GM12878 (cell line): ENCODE data around the gene GLB1L2. TPM values are rescaled to one million over a fixed set of nuclear protein-coding genes. Genes with fewer than 3 reads are reported as not detected.

Experiments used
- ATAC-seq: fragments of 200-7000 bp; cut with Tn5 transposase; 3 replicates; pipeline ENCODE4 v1.9.1; 2020; ENCODE audit warnings: mild to moderate bottlenecking, moderate library complexity
- BruUV-seq: library from RNA; stranded (reverse); fragments of 400-500 nt; replicated peaks from 2 replicates; lab custom pipeline; 2021; lab: Mats Ljungman, UMichigan
- CTCF ChIA-PET: fragments of 300-600 bp; sonication (Branson Sonifier 250); formaldehyde crosslinking; extraction: SDS; loops from one replicate; lab custom pipeline; 2021; ENCODE audit warnings: inconsistent platforms; lab: Yijun Ruan, JAX
- POLR2A ChIA-PET: fragments of 350-600 bp; formaldehyde crosslinking; extraction: SDS; loops from one replicate; lab custom pipeline; 2021; ENCODE audit warnings: inconsistent platforms; lab: Charles Lee
- RAD21 ChIA-PET: fragments of 300-600 bp; sonication (Branson Sonifier 250); formaldehyde crosslinking; loops from one replicate; lab custom pipeline; 2023; ENCODE audit warnings: antibody characterized with exemption; ENCODE audit not compliant: unreplicated experiment; lab: Charles Lee
- SMC1A ChIA-PET: fragments of 300-600 bp; sonication (Branson Sonifier 250); formaldehyde crosslinking; loops from one replicate; lab custom pipeline; 2023; ENCODE audit not compliant: unreplicated experiment, uncharacterized antibody; lab: Charles Lee
- DNase-seq: peaks from one replicate; pipeline ENCODE4 v3.0.0-alpha.2; 2011; ENCODE audit warnings: low read depth, low spot score
- FAIRE-seq: peaks from 3 replicates; lab custom pipeline; 2011; peaks lifted over from hg19 to GRCh38; lab: Jason Lieb, UNC
- H2AFZ ChIP-seq: 2 replicates; pipeline ENCODE4 v1.6.0; 2011; ENCODE audit warnings: low read depth, low read length, control low read depth; ENCODE audit not compliant: control insufficient read depth
- H3K27ac ChIP-seq: 2 replicates; pipeline ENCODE4 v1.5.1; 2011; ENCODE audit warnings: control low read depth; ENCODE audit not compliant: control insufficient read depth, insufficient read depth
- H3K27me3 ChIP-seq, 2 experiments: replicated peaks in 1 of 2; 2 replicates each; pipeline versions ENCODE4 v1.6.0 to v1.6.1; 2011; ENCODE audit warnings: low read length in 1 of 2; ENCODE audit not compliant: control insufficient read depth in 2 of 2, insufficient read depth in 2 of 2
- H3K36me3 ChIP-seq, 2 experiments: 2 replicates each; pipeline ENCODE4 v1.5.1; 2011; ENCODE audit warnings: low read length in 1 of 2; ENCODE audit not compliant: control insufficient read depth in 2 of 2, insufficient read depth in 2 of 2
- H3K4me1 ChIP-seq: 2 replicates; pipeline ENCODE4 v1.6.1; 2011; ENCODE audit warnings: mild to moderate bottlenecking, low read length, moderate library complexity, mixed read lengths; ENCODE audit not compliant: control insufficient read depth, insufficient read depth
- H3K4me2 ChIP-seq: 2 replicates; pipeline ENCODE4 v1.6.0; 2011; ENCODE audit warnings: control low read depth; ENCODE audit not compliant: control insufficient read depth, insufficient read depth
- H3K4me3 ChIP-seq: fragments of 200-600 bp; sonication (generic); 2 replicates; pipeline ENCODE4 v1.5.1; 2016
- H3K79me2 ChIP-seq: 2 replicates; pipeline ENCODE4 v1.6.0; 2011; ENCODE audit warnings: low read length; ENCODE audit not compliant: control insufficient read depth, insufficient read depth
- H3K9ac ChIP-seq: 2 replicates; pipeline ENCODE4 v1.8.0; 2011; ENCODE audit warnings: low read length, control low read depth, mixed read lengths; ENCODE audit not compliant: control insufficient read depth, insufficient read depth
- H3K9me3 ChIP-seq: replicated peaks from 3 replicates; pipeline ENCODE4 v1.5.1; 2011; ENCODE audit warnings: mild to moderate bottlenecking, low read length; ENCODE audit not compliant: control insufficient read depth, insufficient read depth
- H4K20me1 ChIP-seq: 2 replicates; pipeline ENCODE4 v1.6.0; 2011; ENCODE audit not compliant: control insufficient read depth, insufficient read depth
- BACH1 ChIP-seq: fragments of 450-650 bp; IDR thresholded peaks from 2 replicates; pipeline ENCODE4 v1.6.1; 2017; ENCODE audit warnings: mild to moderate bottlenecking, borderline replicate concordance
- NFYA ChIP-seq: IDR thresholded peaks from 2 replicates; pipeline ENCODE4 v1.6.1; 2011; ENCODE audit warnings: low read depth, mild to moderate bottlenecking, low read length, improper control_type of control experiment, borderline replicate concordance
- SMARCA5 ChIP-seq: fragments of 450-650 bp; IDR thresholded peaks from 2 replicates; pipeline ENCODE4 v1.6.1; 2017; ENCODE audit warnings: mild to moderate bottlenecking
- SPI1 ChIP-seq: IDR thresholded peaks from 2 replicates; pipeline ENCODE4 v1.6.1; 2011; ENCODE audit warnings: low read depth, mild to moderate bottlenecking, low read length, moderate library complexity, borderline replicate concordance; ENCODE audit not compliant: insufficient read depth
- WGBS: methylation state at CpG from one replicate; pipeline ENCODE4 v1.1.6; 2016; ENCODE audit warnings: low lambda C conversion rate; ENCODE audit not compliant: insufficient replicate concordance, insufficient coverage; ENCODE audit errors: missing lambda C conversion rate; 5-methylcytosine and 5-hydroxymethylcytosine counted together
- in situ Hi-C: fragments of 300-500 bp; cut with MboI; formaldehyde crosslinking; loops from 9 replicates; pipeline ENCODE4 v1.14.3; 2018; ENCODE audit warnings: mixed read lengths
- intact Hi-C: fragments of 100-400 bp; cut with micrococcal nuclease; formaldehyde crosslinking; loops from one replicate; pipeline ENCODE4 v1.14.2; 2022; ENCODE audit not compliant: unreplicated experiment
- polyA plus RNA-seq, 11 experiments: library from polyadenylated mRNA; depleted of rRNA in 4 of 11; unstranded in 6 of 11; stranded (reverse) in 5 of 11; fragments of >200 nt; fragmentation: Nextera tagmentation in 4 of 11; fragmentation: Illumina TruSeq in 1 of 11; extraction: Ambion mirVana in 4 of 11; extraction: Trizol in 1 of 11; gene quantifications; 1 replicate in 1 of 11; 2 replicates in 10 of 11; pipeline versions ENCODE4 v1.2.1 to v1.2.3, GENCODE V29; 2011 to 2016; ENCODE audit warnings: inconsistent platforms in 2 of 11, missing spikeins in 2 of 11, low read depth in 1 of 11
- total RNA-seq, 4 experiments: library from RNA; depleted of rRNA in 3 of 4; stranded (reverse); fragments of >200 nt in 3 of 4; fragmentation: Illumina TruSeq in 1 of 4; extraction: Trizol in 1 of 4; gene quantifications; 2 replicates each; pipeline versions ENCODE4 v1.2.1 to v1.2.3, GENCODE V29; 2013 to 2021
- TF ChIP-seq, protein P1 (sequence below): IDR thresholded peaks from 2 replicates; pipeline ENCODE4 v1.6.1; 2012; ENCODE audit warnings: mild to moderate bottlenecking, low read depth, low read length
- TF ChIP-seq, protein P2 (sequence below): fragments of 450-650 bp; IDR thresholded peaks from 2 replicates; pipeline ENCODE4 v1.6.1; 2017; ENCODE audit warnings: borderline replicate concordance

Gene GLB1L2
- total and polyA plus RNA-seq, 10 of the 15 experiments (the other 5 are each of a cell fraction or from before 2014, with no cell fraction given), result 0.04 to 0.85 (median 0.49) TPM

DNA sequence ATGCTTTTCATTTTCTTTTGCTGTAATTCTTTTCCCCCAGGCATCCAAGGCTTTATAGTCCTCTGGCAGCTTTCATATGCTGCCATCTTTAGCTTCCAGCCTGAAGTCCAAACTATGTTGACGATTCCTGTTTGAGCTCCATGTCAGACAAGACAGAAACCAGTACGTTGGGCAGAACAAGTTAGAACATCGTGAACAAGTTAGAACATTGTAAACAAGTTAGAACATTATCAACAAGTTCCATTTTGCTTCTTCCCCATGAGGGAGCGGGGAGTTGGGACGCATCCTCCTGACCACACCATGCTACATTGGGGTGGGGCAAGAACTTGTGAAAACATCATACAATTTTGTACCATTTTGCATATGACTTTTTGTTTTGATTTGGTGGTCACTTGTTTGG is 23.9 kb downstream of the GLB1L2 start:
- H3K4me1 ChIP-seq, result 0 out of 2 replicates have a peak, but pooled peaks cover under 1% of the 10 kb centered on the region
- H3K27me3 ChIP-seq, result no peaks in the 10 kb centered on the region; a peak in 1 of 4 replicates
- H2AFZ ChIP-seq, result 0 out of 2 replicates have a peak overlapping the region, but pooled peaks have one; percentile 24
- no peaks in the 10 kb centered on the region for H3K9me3 ChIP-seq
- WGBS, result 79% methylated on average over 5 of the region's 5 CpGs
- H3K4me3 ChIP-seq, result no peak overlapping the region
- no TSS peak for BruUV-seq
- ATAC-seq, result no peak
- H3K36me3 ChIP-seq, result no peaks in the 10 kb centered on the region
- H3K79me2 ChIP-seq, result no peaks in the 10 kb centered on the region
- H3K4me2 ChIP-seq, result peak overlapping the region; percentile 26; the same call in 1 of the 2 replicates
- no peak overlapping the region for H3K9ac ChIP-seq
- TF ChIP-seq BACH1 (no peak), NFYA (no peak), SPI1 (no peak), SMARCA5 (no peak)
- TF ChIP-seq, protein P1, sequence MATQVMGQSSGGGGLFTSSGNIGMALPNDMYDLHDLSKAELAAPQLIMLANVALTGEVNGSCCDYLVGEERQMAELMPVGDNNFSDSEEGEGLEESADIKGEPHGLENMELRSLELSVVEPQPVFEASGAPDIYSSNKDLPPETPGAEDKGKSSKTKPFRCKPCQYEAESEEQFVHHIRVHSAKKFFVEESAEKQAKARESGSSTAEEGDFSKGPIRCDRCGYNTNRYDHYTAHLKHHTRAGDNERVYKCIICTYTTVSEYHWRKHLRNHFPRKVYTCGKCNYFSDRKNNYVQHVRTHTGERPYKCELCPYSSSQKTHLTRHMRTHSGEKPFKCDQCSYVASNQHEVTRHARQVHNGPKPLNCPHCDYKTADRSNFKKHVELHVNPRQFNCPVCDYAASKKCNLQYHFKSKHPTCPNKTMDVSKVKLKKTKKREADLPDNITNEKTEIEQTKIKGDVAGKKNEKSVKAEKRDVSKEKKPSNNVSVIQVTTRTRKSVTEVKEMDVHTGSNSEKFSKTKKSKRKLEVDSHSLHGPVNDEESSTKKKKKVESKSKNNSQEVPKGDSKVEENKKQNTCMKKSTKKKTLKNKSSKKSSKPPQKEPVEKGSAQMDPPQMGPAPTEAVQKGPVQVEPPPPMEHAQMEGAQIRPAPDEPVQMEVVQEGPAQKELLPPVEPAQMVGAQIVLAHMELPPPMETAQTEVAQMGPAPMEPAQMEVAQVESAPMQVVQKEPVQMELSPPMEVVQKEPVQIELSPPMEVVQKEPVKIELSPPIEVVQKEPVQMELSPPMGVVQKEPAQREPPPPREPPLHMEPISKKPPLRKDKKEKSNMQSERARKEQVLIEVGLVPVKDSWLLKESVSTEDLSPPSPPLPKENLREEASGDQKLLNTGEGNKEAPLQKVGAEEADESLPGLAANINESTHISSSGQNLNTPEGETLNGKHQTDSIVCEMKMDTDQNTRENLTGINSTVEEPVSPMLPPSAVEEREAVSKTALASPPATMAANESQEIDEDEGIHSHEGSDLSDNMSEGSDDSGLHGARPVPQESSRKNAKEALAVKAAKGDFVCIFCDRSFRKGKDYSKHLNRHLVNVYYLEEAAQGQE, result no peak
- TF ChIP-seq, protein P2, sequence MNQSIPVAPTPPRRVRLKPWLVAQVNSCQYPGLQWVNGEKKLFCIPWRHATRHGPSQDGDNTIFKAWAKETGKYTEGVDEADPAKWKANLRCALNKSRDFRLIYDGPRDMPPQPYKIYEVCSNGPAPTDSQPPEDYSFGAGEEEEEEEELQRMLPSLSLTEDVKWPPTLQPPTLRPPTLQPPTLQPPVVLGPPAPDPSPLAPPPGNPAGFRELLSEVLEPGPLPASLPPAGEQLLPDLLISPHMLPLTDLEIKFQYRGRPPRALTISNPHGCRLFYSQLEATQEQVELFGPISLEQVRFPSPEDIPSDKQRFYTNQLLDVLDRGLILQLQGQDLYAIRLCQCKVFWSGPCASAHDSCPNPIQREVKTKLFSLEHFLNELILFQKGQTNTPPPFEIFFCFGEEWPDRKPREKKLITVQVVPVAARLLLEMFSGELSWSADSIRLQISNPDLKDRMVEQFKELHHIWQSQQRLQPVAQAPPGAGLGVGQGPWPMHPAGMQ, result no peak
- CTCF ChIA-PET, result no interaction called here
- SMC1A ChIA-PET, result no interaction called here
- no peak for FAIRE-seq
- H4K20me1 ChIP-seq, result no peaks in the 10 kb centered on the region
- DNase-seq, result no peak
- H3K27ac ChIP-seq, result no peak overlapping the region
- in situ Hi-C loops, result no loop called here
- intact Hi-C loops, result loop anchor here (10.0 kb wide), 1 partner anchor 151 kb away; no protein-coding TSS in a partner anchor
- RAD21 ChIA-PET, result no interaction called here
- POLR2A ChIA-PET, result no interaction called here
